ENCODE results near the gene COL4A1. TPM values are rescaled to one million over a fixed set of nuclear protein-coding genes. Genes with fewer than 3 reads are reported as not detected.
A peak's percentile ranks its signal among the peaks of the same experiment; 100 is the strongest.

The COL4A1 gene
- total RNA-seq, 1 donor from 2014 or later = 2,489 TPM

GRCh38 chr13:110221406-110222117 lies 85.4 kb downstream of the COL4A1 start:
- Histone ChIP-seq H3K27me3 (ENCODE audit: insufficient read depth, low read length) (no peaks in the 10 kb centered on the region), H3K4me3 (ENCODE audit: insufficient read depth, low read depth, low read length) (no peak overlapping the region), H3K9ac (ENCODE audit: low read length) (peak overlapping the region; percentile 49), H4K20me1 (ENCODE audit: insufficient read depth, low read length) (peaks cover 69% of the 10 kb centered on the region), H3K36me3 (ENCODE audit: insufficient read depth, low read length) (peaks cover 3% of the 10 kb centered on the region), H3K4me2 (ENCODE audit: low read length) (no peak overlapping the region), H2AFZ (ENCODE audit: low read depth, low read length) (no peak overlapping the region), H3K9me3 (ENCODE audit: insufficient read depth, low read depth, low read length) (no peaks in the 10 kb centered on the region), H3K27ac (ENCODE audit: low read depth, low read length) (peak overlapping the region; percentile 29), H3K79me2 (ENCODE audit: insufficient read depth, low read length) (peaks cover 62% of the 10 kb centered on the region), H3K4me1 (ENCODE audit: insufficient read depth, low read length) (peaks cover 31% of the 10 kb centered on the region)
- FAIRE-seq (no peak), DNase-seq (ENCODE audit: low read depth) (no peak)
- Mint-ChIP-seq H3K9me3 (ENCODE audit: unreplicated experiment) (no peaks in the 10 kb centered on the region), H3K36me3 (ENCODE audit: low read depth, unreplicated experiment) (peaks cover 10% of the 10 kb centered on the region), H3K27me3 (ENCODE audit: low read depth, unreplicated experiment) (no peaks in the 10 kb centered on the region), H3K4me1 (ENCODE audit: low read depth, unreplicated experiment) (peaks cover 30% of the 10 kb centered on the region), H3K4me3 (ENCODE audit: unreplicated experiment) (no peak overlapping the region), H3K27ac (ENCODE audit: unreplicated experiment) (peak overlapping the region; percentile 8)
- no peak for TF ChIP-seq CTCF (IDR thresholded peaks at IDR 0.05; ENCODE audit: insufficient read depth, low read depth, low read length)
- no peak for TF ChIP-seq EZH2 (IDR thresholded peaks at IDR 0.05; ENCODE audit: insufficient read depth, low read length)

- Histone ChIP-seq H3K4me3 (ENCODE audit: insufficient read depth, low read depth, low read length) (no peak overlapping the region), H2AFZ (ENCODE audit: low read depth, low read length) (no peak overlapping the region), H3K27ac (ENCODE audit: low read depth, low read length) (no peak overlapping the region), H3K9me3 (ENCODE audit: insufficient read depth, low read depth, low read length) (no peaks in the 10 kb centered on the region), H3K4me1 (ENCODE audit: insufficient read depth, low read length) (peaks cover 32% of the 10 kb centered on the region), H4K20me1 (ENCODE audit: insufficient read depth, low read length) (peaks cover 69% of the 10 kb centered on the region), H3K27me3 (ENCODE audit: insufficient read depth, low read length) (no peaks in the 10 kb centered on the region), H3K4me2 (ENCODE audit: low read length) (no peak overlapping the region), H3K79me2 (ENCODE audit: insufficient read depth, low read length) (peaks cover 68% of the 10 kb centered on the region), H3K9ac (ENCODE audit: low read length) (peak overlapping the region; percentile 5), H3K36me3 (ENCODE audit: insufficient read depth, low read length) (peaks cover 3% of the 10 kb centered on the region)
- Mint-ChIP-seq H3K9me3 (ENCODE audit: unreplicated experiment) (no peaks in the 10 kb centered on the region), H3K27me3 (ENCODE audit: low read depth, unreplicated experiment) (no peaks in the 10 kb centered on the region), H3K4me1 (ENCODE audit: low read depth, unreplicated experiment) (peaks cover 31% of the 10 kb centered on the region), H3K36me3 (ENCODE audit: low read depth, unreplicated experiment) (peaks cover 12% of the 10 kb centered on the region), H3K27ac (ENCODE audit: unreplicated experiment) (no peak overlapping the region), H3K4me3 (ENCODE audit: unreplicated experiment) (no peak overlapping the region)
- DNase-seq (ENCODE audit: low read depth) (no peak), FAIRE-seq (no peak)
- TF ChIP-seq EZH2 (IDR thresholded peaks at IDR 0.05; ENCODE audit: insufficient read depth, low read length) (no peak), CTCF (IDR thresholded peaks at IDR 0.05; ENCODE audit: insufficient read depth, low read depth, low read length) (no peak)
These were observed 86.5 kb downstream of the COL4A1 start for GRCh38 chr13:110220471-110220870.

GRCh38 chr13:110218581-110219201 lies 88.3 kb downstream of the COL4A1 start:
- Histone ChIP-seq H3K9me3 (ENCODE audit: insufficient read depth, low read depth, low read length) (no peaks in the 10 kb centered on the region), H4K20me1 (ENCODE audit: insufficient read depth, low read length) (peaks cover 77% of the 10 kb centered on the region), H3K27me3 (ENCODE audit: insufficient read depth, low read length) (no peaks in the 10 kb centered on the region), H3K27ac (ENCODE audit: low read depth, low read length) (no peak overlapping the region), H3K79me2 (ENCODE audit: insufficient read depth, low read length) (peaks cover 71% of the 10 kb centered on the region), H2AFZ (ENCODE audit: low read depth, low read length) (no peak overlapping the region), H3K9ac (ENCODE audit: low read length) (peak overlapping the region; percentile 6), H3K4me3 (ENCODE audit: insufficient read depth, low read depth, low read length) (no peak overlapping the region), H3K4me1 (ENCODE audit: insufficient read depth, low read length) (peaks cover 35% of the 10 kb centered on the region), H3K4me2 (ENCODE audit: low read length) (no peak overlapping the region), H3K36me3 (ENCODE audit: insufficient read depth, low read length) (peaks cover 8% of the 10 kb centered on the region)
- Mint-ChIP-seq H3K9me3 (ENCODE audit: unreplicated experiment) (no peaks in the 10 kb centered on the region), H3K4me3 (ENCODE audit: unreplicated experiment) (no peak overlapping the region), H3K36me3 (ENCODE audit: low read depth, unreplicated experiment) (peaks cover 17% of the 10 kb centered on the region), H3K27ac (ENCODE audit: unreplicated experiment) (no peak overlapping the region), H3K4me1 (ENCODE audit: low read depth, unreplicated experiment) (peaks cover 41% of the 10 kb centered on the region), H3K27me3 (ENCODE audit: low read depth, unreplicated experiment) (no peaks in the 10 kb centered on the region)
- FAIRE-seq (no peak), DNase-seq (ENCODE audit: low read depth) (no peak)
- TF ChIP-seq CTCF (IDR thresholded peaks at IDR 0.05; ENCODE audit: insufficient read depth, low read depth, low read length) (no peak), EZH2 (IDR thresholded peaks at IDR 0.05; ENCODE audit: insufficient read depth, low read length) (no peak)
